ENCODE measurements around the gene SIGMAR1.

The SIGMAR1 gene

DNA sequence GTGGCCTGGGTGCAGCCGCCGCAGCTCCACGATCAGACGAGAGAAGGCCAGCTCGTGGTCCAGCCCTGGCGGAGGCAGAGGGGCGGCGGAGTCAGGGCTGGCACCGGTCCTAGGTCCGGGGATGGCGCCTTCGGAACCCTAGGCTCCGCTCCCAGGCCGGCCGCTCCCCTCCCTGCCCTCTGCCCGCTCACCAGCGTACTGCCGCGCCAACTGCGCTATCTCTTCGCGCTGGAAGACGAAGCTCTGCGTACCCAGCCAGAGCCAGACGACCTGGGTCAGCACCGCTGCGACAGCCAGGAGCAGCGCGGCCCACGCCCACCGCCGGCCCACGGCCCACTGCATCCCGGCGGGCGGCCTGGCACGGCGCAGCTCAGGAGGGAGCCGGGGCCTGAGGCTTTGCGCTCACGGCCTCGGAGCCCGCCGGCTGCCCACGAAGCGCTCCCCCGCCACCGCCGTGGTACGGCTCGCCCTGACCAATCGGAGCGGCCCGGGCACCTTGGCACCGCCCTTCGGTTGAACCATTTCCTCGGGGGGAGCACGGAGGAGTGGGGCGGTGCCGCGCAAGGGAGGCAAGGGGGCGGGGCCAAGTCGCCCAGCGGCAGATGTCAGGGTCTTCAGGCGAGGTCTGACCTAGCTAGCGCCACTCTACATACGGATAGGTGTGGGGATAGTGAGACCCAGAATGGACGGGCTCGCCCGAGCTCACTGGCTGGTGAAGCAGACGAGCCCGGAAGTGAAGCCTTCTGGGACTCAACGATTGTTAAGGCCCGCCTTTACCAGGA lies at the start of gene SIGMAR1:
TSS of gene SIGMAR1 (minus strand) at position 432 of the 782 bp plus-strand sequence. CDS start at position 342, 90 bp downstream.
- Histone ChIP-seq H3K27ac (ENCODE audit: low read length) (peak within 1 kb of the TSS; percentile 62), H3K9me2 (replicated peaks; ENCODE audit: insufficient read depth, low read length) (no peaks in the 10 kb centered on the region), H4K20me1 (ENCODE audit: insufficient read depth, low read length) (no peaks in the 10 kb centered on the region), H3K4me3 (ENCODE audit: low read length) (peak within 1 kb of the TSS; percentile 95), H3F3A (ENCODE audit: insufficient read depth, low read length) (peaks cover 7% of the 10 kb centered on the region; the same call in 1 of the 2 replicates), H3K9me3 (replicated peaks; ENCODE audit: insufficient read depth, low read length) (no peaks in the 10 kb centered on the region), H3K4me2 (ENCODE audit: low read depth, low read length) (peak within 1 kb of the TSS; percentile 79), H3K4me1 (ENCODE audit: low read length) (peaks cover 4% of the 10 kb centered on the region), H3K9ac (ENCODE audit: low read length) (peak within 1 kb of the TSS; percentile 90), H3K27me3 (replicated peaks; ENCODE audit: insufficient read depth, low read length) (no peaks in the 10 kb centered on the region), H2AFZ (ENCODE audit: low read length) (peak within 1 kb of the TSS; percentile 88), H3K36me3 (replicated peaks; ENCODE audit: insufficient read depth, low read length) (no peaks in the 10 kb centered on the region), H3K79me2 (ENCODE audit: low read length) (peaks cover 25% of the 10 kb centered on the region)
- DNase-seq: peak; percentile 94
- TF ChIP-seq EZH2phosphoT487 (IDR thresholded peaks at IDR 0.05; ENCODE audit: low read length) (no peak), EZH2 (optimal IDR thresholded peaks at IDR 0.05; ENCODE audit: low read depth, low read length) (no peak)
- TF ChIP-seq, protein P1, sequence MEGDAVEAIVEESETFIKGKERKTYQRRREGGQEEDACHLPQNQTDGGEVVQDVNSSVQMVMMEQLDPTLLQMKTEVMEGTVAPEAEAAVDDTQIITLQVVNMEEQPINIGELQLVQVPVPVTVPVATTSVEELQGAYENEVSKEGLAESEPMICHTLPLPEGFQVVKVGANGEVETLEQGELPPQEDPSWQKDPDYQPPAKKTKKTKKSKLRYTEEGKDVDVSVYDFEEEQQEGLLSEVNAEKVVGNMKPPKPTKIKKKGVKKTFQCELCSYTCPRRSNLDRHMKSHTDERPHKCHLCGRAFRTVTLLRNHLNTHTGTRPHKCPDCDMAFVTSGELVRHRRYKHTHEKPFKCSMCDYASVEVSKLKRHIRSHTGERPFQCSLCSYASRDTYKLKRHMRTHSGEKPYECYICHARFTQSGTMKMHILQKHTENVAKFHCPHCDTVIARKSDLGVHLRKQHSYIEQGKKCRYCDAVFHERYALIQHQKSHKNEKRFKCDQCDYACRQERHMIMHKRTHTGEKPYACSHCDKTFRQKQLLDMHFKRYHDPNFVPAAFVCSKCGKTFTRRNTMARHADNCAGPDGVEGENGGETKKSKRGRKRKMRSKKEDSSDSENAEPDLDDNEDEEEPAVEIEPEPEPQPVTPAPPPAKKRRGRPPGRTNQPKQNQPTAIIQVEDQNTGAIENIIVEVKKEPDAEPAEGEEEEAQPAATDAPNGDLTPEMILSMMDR (IDR thresholded peaks at IDR 0.05; ENCODE audit: low read length): no peak

DNA sequence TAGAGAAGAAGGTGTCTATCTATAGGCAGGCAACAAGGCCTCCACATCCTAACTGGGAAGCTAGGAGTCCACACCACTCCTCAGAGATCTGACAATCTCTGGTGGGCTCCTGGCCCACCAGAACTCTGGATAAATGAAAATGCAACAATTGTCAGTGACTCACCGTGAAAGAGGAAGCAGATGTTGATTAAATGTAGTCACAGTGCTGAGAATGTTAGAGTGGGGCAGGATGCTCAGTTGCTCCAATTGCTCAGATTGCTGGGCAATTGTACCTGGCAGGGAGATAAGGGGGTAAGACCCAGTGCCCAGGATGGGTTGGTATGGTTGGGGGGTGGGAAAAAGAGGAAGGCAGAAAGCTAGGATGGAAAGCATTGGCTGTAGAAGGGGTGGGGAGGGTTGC lies 49.1 kb upstream of the SIGMAR1 start:
- no peak for DNase-seq
- no peaks in the 10 kb centered on the region for H3K27me3 ChIP-seq (replicated peaks; ENCODE audit: insufficient read depth, low read length)
- no peaks in the 10 kb centered on the region for H3F3A ChIP-seq (ENCODE audit: insufficient read depth, low read length)
- H2AFZ ChIP-seq (ENCODE audit: low read length): no peak overlapping the region
- no peaks in the 10 kb centered on the region for H4K20me1 ChIP-seq (ENCODE audit: insufficient read depth, low read length)
- no peaks in the 10 kb centered on the region for H3K4me1 ChIP-seq (ENCODE audit: low read length)
- H3K27ac ChIP-seq (ENCODE audit: low read length): no peak overlapping the region
- H3K9ac ChIP-seq (ENCODE audit: low read length): no peak overlapping the region
- no peak for TF ChIP-seq EZH2phosphoT487 (IDR thresholded peaks at IDR 0.05; ENCODE audit: low read length)
- no peak for TF ChIP-seq EZH2 (optimal IDR thresholded peaks at IDR 0.05; ENCODE audit: low read depth, low read length)
- TF ChIP-seq, protein P1 (IDR thresholded peaks at IDR 0.05; ENCODE audit: low read length): no peak
- no peak overlapping the region for H3K4me3 ChIP-seq (ENCODE audit: low read length)
- H3K9me2 ChIP-seq (replicated peaks; ENCODE audit: insufficient read depth, low read length): no peaks in the 10 kb centered on the region
- H3K9me3 ChIP-seq (replicated peaks; ENCODE audit: insufficient read depth, low read length): no peaks in the 10 kb centered on the region
- H3K79me2 ChIP-seq (ENCODE audit: low read length): no peaks in the 10 kb centered on the region
- no peak overlapping the region for H3K4me2 ChIP-seq (ENCODE audit: low read depth, low read length)
- no peaks in the 10 kb centered on the region for H3K36me3 ChIP-seq (replicated peaks; ENCODE audit: insufficient read depth, low read length)

DNA sequence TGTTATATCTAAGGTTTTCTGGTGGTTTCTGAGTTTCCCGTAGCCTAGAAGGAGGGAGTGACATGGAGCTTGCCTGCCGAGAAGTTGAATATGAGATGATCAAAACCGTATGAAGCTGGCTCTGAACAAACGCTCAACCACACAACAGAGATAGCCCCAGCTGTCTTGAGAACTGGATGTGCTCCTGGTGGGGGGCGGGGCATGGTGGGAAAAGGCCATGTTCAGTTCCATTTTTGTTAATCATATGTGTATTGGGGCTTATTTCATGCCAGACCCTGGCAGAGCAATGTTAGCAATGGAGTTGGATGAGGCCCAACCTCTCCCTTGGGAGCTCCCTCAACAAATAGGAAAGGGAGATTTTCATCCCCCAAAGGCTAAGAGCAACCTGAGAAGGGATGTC lies 48.6 kb upstream of the SIGMAR1 start:
- Histone ChIP-seq H3K27me3 (replicated peaks; ENCODE audit: insufficient read depth, low read length) (no peaks in the 10 kb centered on the region), H3K4me1 (ENCODE audit: low read length) (no peaks in the 10 kb centered on the region), H3K4me3 (ENCODE audit: low read length) (no peak overlapping the region), H3K9me3 (replicated peaks; ENCODE audit: insufficient read depth, low read length) (no peaks in the 10 kb centered on the region), H3K36me3 (replicated peaks; ENCODE audit: insufficient read depth, low read length) (no peaks in the 10 kb centered on the region), H3F3A (ENCODE audit: insufficient read depth, low read length) (no peaks in the 10 kb centered on the region), H3K9me2 (replicated peaks; ENCODE audit: insufficient read depth, low read length) (no peaks in the 10 kb centered on the region), H3K27ac (ENCODE audit: low read length) (no peak overlapping the region), H2AFZ (ENCODE audit: low read length) (no peak overlapping the region), H3K79me2 (ENCODE audit: low read length) (no peaks in the 10 kb centered on the region), H3K4me2 (ENCODE audit: low read depth, low read length) (no peak overlapping the region), H3K9ac (ENCODE audit: low read length) (no peak overlapping the region), H4K20me1 (ENCODE audit: insufficient read depth, low read length) (no peaks in the 10 kb centered on the region)
- no peak for DNase-seq
- TF ChIP-seq EZH2 (optimal IDR thresholded peaks at IDR 0.05; ENCODE audit: low read depth, low read length) (no peak), EZH2phosphoT487 (IDR thresholded peaks at IDR 0.05; ENCODE audit: low read length) (no peak)
- TF ChIP-seq, protein P1 (IDR thresholded peaks at IDR 0.05; ENCODE audit: low read length): no peak

Data from MM.1S (cell line).